ENCODE results near the gene RFX2.

Gene RFX2

GRCh38 chr19:6062274-6062673 is 48.0 kb downstream of the RFX2 start:
- no peak overlapping the region for H3K4me3 ChIP-seq (replicated peaks; ENCODE audit: insufficient read depth, low read length)
- no peaks in the 10 kb centered on the region for H3K27me3 ChIP-seq (ENCODE audit: insufficient read depth, poor library complexity, severe bottlenecking)
- no peak for TF ChIP-seq CTCF (IDR thresholded peaks at IDR 0.05; ENCODE audit: insufficient read depth, low read length)
- TF ChIP-seq SPI1 (IDR thresholded peaks at IDR 0.05; ENCODE audit: borderline replicate concordance, low read depth): peak; percentile 9; the same call in 1 of the 2 replicates
- peak; percentile 26 for TF ChIP-seq REST (IDR thresholded peaks at IDR 0.05; ENCODE audit: insufficient replicate concordance, low read depth)
- no peak for TF ChIP-seq GABPA (IDR thresholded peaks at IDR 0.05; ENCODE audit: low read depth)
- TF ChIP-seq POLR2AphosphoS5 (IDR thresholded peaks at IDR 0.05; ENCODE audit: low read depth): peak; percentile 94
- DNase-seq (ENCODE audit: low read depth in 1 of 2, low spot score in 1 of 2): peak; percentile 89 to 93
- peak overlapping the region; percentile 58 for H3K27ac ChIP-seq (replicated peaks)

- no peak for TF ChIP-seq CTCF (IDR thresholded peaks at IDR 0.05; ENCODE audit: insufficient read depth, low read length)
- TF ChIP-seq SPI1 (IDR thresholded peaks at IDR 0.05; ENCODE audit: borderline replicate concordance, low read depth): no peak
- Histone ChIP-seq H3K27ac (replicated peaks) (peak overlapping the region; percentile 58), H3K27me3 (ENCODE audit: insufficient read depth, poor library complexity, severe bottlenecking) (no peaks in the 10 kb centered on the region), H3K4me3 (replicated peaks; ENCODE audit: insufficient read depth, low read length) (no peak overlapping the region)
- no peak for DNase-seq (ENCODE audit: low read depth in 1 of 2, low spot score in 1 of 2)
Observed at GRCh38 chr19:6061376-6062130, 48.7 kb downstream of the RFX2 start.

- H3K27ac ChIP-seq (replicated peaks): no peak overlapping the region
- no peaks in the 10 kb centered on the region for H3K27me3 ChIP-seq (ENCODE audit: insufficient read depth, poor library complexity, severe bottlenecking)
- TF ChIP-seq CTCF (IDR thresholded peaks at IDR 0.05; ENCODE audit: insufficient read depth, low read length) (no peak), SPI1 (IDR thresholded peaks at IDR 0.05; ENCODE audit: borderline replicate concordance, low read depth) (no peak), GABPA (IDR thresholded peaks at IDR 0.05; ENCODE audit: low read depth) (no peak), REST (IDR thresholded peaks at IDR 0.05; ENCODE audit: insufficient replicate concordance, low read depth) (no peak), POLR2AphosphoS5 (IDR thresholded peaks at IDR 0.05; ENCODE audit: low read depth) (no peak)
- DNase-seq (ENCODE audit: low read depth in 1 of 2, low spot score in 1 of 2): no peak
- no peak overlapping the region for H3K4me3 ChIP-seq (replicated peaks; ENCODE audit: insufficient read depth, low read length)
Observed at GRCh38 chr19:6060600-6061375, 49.5 kb downstream of the RFX2 start.
